ENCODE measurements around the gene NEO1.

NEO1 gene

DNA sequence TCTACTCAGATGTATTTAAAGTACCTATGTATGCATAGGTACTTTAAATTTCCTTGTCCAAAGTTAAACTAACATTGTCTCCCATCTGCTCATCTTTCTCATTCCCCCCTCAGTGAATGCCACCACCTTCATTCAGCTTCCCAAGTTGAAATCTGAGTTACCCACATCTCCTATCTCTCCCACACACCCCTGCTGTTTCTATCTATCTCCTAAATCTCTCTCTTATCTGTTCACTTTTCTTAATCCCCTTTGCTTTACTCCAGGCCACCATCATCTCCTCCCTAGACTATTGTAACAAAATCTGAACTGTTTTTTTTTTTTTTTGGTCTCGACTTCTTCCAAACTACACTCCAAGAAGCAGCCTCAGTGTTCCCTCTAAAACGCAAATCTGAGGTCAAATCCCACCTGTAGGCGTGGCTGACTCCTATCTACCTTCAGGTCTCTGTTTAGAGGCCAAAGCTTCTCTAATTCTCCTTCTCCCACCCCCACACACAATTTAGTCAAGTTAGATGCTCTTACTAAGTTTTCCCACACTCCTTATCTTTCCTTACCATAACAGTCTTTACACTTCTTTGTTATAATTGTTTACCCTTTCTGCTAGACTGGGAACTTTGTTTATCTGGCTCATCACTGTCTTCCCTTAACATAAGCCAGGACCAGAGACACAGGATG, 3.5 kb upstream of the NEO1 start:
- no peak overlapping the region for H2AK5ac ChIP-seq (ENCODE audit: low read length)
- H2AFZ ChIP-seq (ENCODE audit: insufficient read depth, low read length, poor library complexity), result no peak overlapping the region
- no peak overlapping the region for H3K23ac ChIP-seq (ENCODE audit: low read length)
- H3K18ac ChIP-seq (ENCODE audit: low read length), result no peak overlapping the region
- no peak overlapping the region for H2BK12ac ChIP-seq (ENCODE audit: low read length)
- H3K4me1 ChIP-seq (ENCODE audit: control insufficient read depth in 1 of 2, insufficient read depth in 2 of 2, low read length in 2 of 2), result peaks cover 0 to 3% of the 10 kb centered on the region in 2 experiments
- H3K4me3 ChIP-seq (ENCODE audit: low read depth, low read length), result no peak overlapping the region
- no peaks in the 10 kb centered on the region for H3K36me3 ChIP-seq (ENCODE audit: control insufficient read depth in 1 of 2, insufficient read depth in 2 of 2, low read length in 2 of 2)
- no CpG with 5 or more reads among the region's 3 CpGs for WGBS (ENCODE audit: extremely low coverage, insufficient coverage, insufficient read length)
- H3K79me1 ChIP-seq (ENCODE audit: low read length), result peaks cover 8% of the 10 kb centered on the region
- no peaks in the 10 kb centered on the region for H3K27me3 ChIP-seq (ENCODE audit: insufficient read depth, low read length)
- no peak for DNase-seq
- no peak overlapping the region for H2BK5ac ChIP-seq (ENCODE audit: low read depth, low read length, poor library complexity)
- no peak overlapping the region for H3K27ac ChIP-seq (ENCODE audit: low read depth, low read length)
- H3K4ac ChIP-seq (ENCODE audit: low read depth, low read length), result no peak overlapping the region
- H4K8ac ChIP-seq (ENCODE audit: low read depth, low read length), result no peak overlapping the region
- H3K14ac ChIP-seq (ENCODE audit: low read length), result no peak overlapping the region
- H3K79me2 ChIP-seq (ENCODE audit: control insufficient read depth, insufficient read depth, low read length, poor library complexity), result peaks cover 2% of the 10 kb centered on the region
- no peak overlapping the region for H4K12ac ChIP-seq (ENCODE audit: low read depth, low read length)
- H3K4me2 ChIP-seq (ENCODE audit: low read length), result no peak overlapping the region
- H2BK120ac ChIP-seq (ENCODE audit: insufficient read depth, low read length, poor library complexity), result no peak overlapping the region
- H3K9ac ChIP-seq (ENCODE audit: low read length), result no peak overlapping the region
- H3K9me3 ChIP-seq (ENCODE audit: insufficient read depth, low read depth, low read length), result no peaks in the 10 kb centered on the region
- no peak overlapping the region for H4K91ac ChIP-seq (ENCODE audit: low read depth, low read length)

DNA sequence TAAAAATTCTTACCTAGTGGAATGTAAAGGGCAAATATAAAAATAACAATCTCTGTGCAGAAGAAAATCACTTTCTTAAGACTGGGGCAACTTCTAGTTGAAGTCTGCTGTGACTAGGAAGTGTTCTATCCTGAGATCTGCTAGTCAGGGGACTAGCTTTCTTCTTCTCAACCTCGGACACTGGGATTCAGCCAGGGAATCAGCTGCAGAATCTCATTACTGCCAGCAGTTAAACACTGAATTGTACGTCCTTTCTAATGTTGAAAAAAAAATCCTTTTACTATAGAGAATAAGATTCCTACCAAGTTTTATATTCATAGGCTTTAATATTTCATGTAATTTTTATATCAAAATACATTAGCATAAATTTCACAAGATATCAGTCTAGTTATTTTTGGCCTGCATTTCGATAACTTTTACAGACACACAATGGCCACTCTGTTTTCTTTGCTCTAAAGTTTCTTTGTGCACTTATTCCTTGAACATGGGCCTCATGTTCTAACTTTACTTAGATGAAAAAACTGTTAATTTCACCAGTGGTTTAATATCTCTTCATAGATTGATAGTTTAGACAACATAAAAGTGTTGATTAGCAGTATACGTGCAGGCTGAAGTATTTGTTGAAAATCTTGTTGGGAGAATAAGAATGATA, 2.6 kb upstream of the NEO1 start:
- no peak overlapping the region for H3K4me2 ChIP-seq (ENCODE audit: low read length)
- H3K18ac ChIP-seq (ENCODE audit: low read length), result no peak overlapping the region
- H3K9me3 ChIP-seq (ENCODE audit: insufficient read depth, low read depth, low read length), result no peaks in the 10 kb centered on the region
- H3K27ac ChIP-seq (ENCODE audit: low read depth, low read length), result no peak overlapping the region
- no peak overlapping the region for H2AFZ ChIP-seq (ENCODE audit: insufficient read depth, low read length, poor library complexity)
- H3K4ac ChIP-seq (ENCODE audit: low read depth, low read length), result no peak overlapping the region
- no peak overlapping the region for H3K4me3 ChIP-seq (ENCODE audit: low read depth, low read length)
- no peak overlapping the region for H4K12ac ChIP-seq (ENCODE audit: low read depth, low read length)
- H3K36me3 ChIP-seq (ENCODE audit: control insufficient read depth in 1 of 2, insufficient read depth in 2 of 2, low read length in 2 of 2), result no peaks in the 10 kb centered on the region
- H3K9ac ChIP-seq (ENCODE audit: low read length), result no peak overlapping the region
- H3K79me1 ChIP-seq (ENCODE audit: low read length), result peaks cover 8% of the 10 kb centered on the region
- no peak overlapping the region for H2BK5ac ChIP-seq (ENCODE audit: low read depth, low read length, poor library complexity)
- H3K14ac ChIP-seq (ENCODE audit: low read length), result no peak overlapping the region
- DNase-seq, result no peak
- H2AK5ac ChIP-seq (ENCODE audit: low read length), result no peak overlapping the region
- no peak overlapping the region for H2BK12ac ChIP-seq (ENCODE audit: low read length)
- H4K91ac ChIP-seq (ENCODE audit: low read depth, low read length), result no peak overlapping the region
- H4K8ac ChIP-seq (ENCODE audit: low read depth, low read length), result no peak overlapping the region
- no CpG with 5 or more reads among the region's 4 CpGs for WGBS (ENCODE audit: extremely low coverage, insufficient coverage, insufficient read length)
- H2BK120ac ChIP-seq (ENCODE audit: insufficient read depth, low read length, poor library complexity), result no peak overlapping the region
- H3K27me3 ChIP-seq (ENCODE audit: insufficient read depth, low read length), result no peaks in the 10 kb centered on the region
- peaks cover 0 to 3% of the 10 kb centered on the region in 2 experiments for H3K4me1 ChIP-seq (ENCODE audit: control insufficient read depth in 1 of 2, insufficient read depth in 2 of 2, low read length in 2 of 2)
- H3K79me2 ChIP-seq (ENCODE audit: control insufficient read depth, insufficient read depth, low read length, poor library complexity), result peaks cover 2% of the 10 kb centered on the region
- H3K23ac ChIP-seq (ENCODE audit: low read length), result no peak overlapping the region

DNA sequence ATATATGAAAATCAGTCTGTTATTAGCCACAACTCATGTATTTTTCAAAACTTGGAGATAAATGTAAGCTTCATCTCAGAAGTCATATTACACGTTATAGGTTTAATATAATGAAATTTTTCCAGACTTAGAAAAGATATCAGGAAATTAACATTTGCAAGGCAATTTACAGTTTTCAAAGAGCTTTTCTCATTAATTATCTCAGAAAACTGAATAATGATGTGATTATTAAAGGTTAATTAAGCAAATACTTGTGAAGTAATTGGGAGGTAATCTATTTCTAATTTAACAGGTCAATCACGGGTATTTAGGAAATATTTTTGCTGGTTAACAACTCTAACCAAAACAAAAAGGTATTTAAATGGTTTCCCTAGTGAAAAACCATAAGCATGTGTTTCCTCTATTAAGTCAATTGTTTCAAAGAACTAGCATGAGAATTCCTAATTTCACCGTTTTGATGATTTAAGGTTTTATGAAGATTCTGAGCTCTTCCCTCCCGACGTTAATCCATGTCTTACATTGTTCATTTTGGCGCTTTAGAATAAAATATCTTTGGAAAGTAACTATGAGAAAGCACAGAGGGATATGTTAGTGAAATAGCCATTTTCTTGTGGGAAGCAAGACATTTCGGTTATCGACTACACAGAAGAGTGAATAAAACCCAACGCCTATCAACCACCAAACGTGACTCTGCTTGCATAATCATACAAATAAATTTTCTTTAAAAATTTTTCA, 1.5 kb upstream of the NEO1 start:
- Histone ChIP-seq H4K8ac (ENCODE audit: low read depth, low read length) (no peak overlapping the region), H3K4me3 (ENCODE audit: low read depth, low read length) (no peak overlapping the region), H3K27me3 (ENCODE audit: insufficient read depth, low read length) (no peaks in the 10 kb centered on the region), H2BK5ac (ENCODE audit: low read depth, low read length, poor library complexity) (no peak overlapping the region), H3K18ac (ENCODE audit: low read length) (no peak overlapping the region), H3K36me3 (ENCODE audit: control insufficient read depth in 1 of 2, insufficient read depth in 2 of 2, low read length in 2 of 2) (no peaks in the 10 kb centered on the region), H3K9me3 (ENCODE audit: insufficient read depth, low read depth, low read length) (no peaks in the 10 kb centered on the region), H2AFZ (ENCODE audit: insufficient read depth, low read length, poor library complexity) (no peak overlapping the region), H2BK120ac (ENCODE audit: insufficient read depth, low read length, poor library complexity) (no peak overlapping the region), H3K23ac (ENCODE audit: low read length) (no peak overlapping the region), H4K12ac (ENCODE audit: low read depth, low read length) (no peak overlapping the region), H3K27ac (ENCODE audit: low read depth, low read length) (no peak overlapping the region), H3K9ac (ENCODE audit: low read length) (no peak overlapping the region), H3K14ac (ENCODE audit: low read length) (no peak overlapping the region), H2BK12ac (ENCODE audit: low read length) (no peak overlapping the region), H4K91ac (ENCODE audit: low read depth, low read length) (no peak overlapping the region), H3K4me2 (ENCODE audit: low read length) (peak overlapping the region; percentile 66), H3K4ac (ENCODE audit: low read depth, low read length) (no peak overlapping the region), H2AK5ac (ENCODE audit: low read length) (no peak overlapping the region), H3K4me1 (ENCODE audit: control insufficient read depth in 1 of 2, insufficient read depth in 2 of 2, low read length in 2 of 2) (peaks cover 0 to 3% of the 10 kb centered on the region in 2 experiments), H3K79me2 (ENCODE audit: control insufficient read depth, insufficient read depth, low read length, poor library complexity) (peaks cover 2% of the 10 kb centered on the region), H3K79me1 (ENCODE audit: low read length) (peaks cover 8% of the 10 kb centered on the region)
- DNase-seq, result no peak
- whole genome bisulfite sequencing (ENCODE audit: extremely low coverage, insufficient coverage, insufficient read length), result no CpG with 5 or more reads among the region's 10 CpGs

DNA sequence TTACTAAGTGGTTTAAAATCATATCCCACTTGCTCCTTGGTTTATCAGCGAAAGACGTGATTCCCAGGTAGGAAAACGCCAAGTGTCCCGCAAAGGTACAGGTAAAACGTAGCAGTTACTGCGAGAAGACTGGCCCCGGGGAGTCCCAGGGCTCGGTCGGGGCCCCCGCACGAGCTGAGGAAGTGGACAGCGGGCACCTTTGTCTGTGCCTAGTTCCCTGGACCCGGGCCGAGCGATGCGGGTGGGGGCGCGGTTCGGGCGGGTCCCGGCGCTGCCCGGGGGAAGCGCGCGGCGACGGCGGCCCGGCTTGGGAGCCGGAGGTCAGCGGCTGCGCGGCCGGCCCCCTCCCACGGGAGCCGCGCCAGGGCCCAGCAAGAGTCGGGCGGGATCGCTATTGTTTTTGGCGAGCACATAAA, 864 bp upstream of the NEO1 start:
- H3K23ac ChIP-seq (ENCODE audit: low read length), result no peak overlapping the region
- no peaks in the 10 kb centered on the region for H3K27me3 ChIP-seq (ENCODE audit: insufficient read depth, low read length)
- H4K12ac ChIP-seq (ENCODE audit: low read depth, low read length), result peak overlapping the region; percentile 63
- H3K36me3 ChIP-seq (ENCODE audit: control insufficient read depth in 1 of 2, insufficient read depth in 2 of 2, low read length in 2 of 2), result no peaks in the 10 kb centered on the region
- H3K4ac ChIP-seq (ENCODE audit: low read depth, low read length), result no peak overlapping the region
- H3K9me3 ChIP-seq (ENCODE audit: insufficient read depth, low read depth, low read length), result no peaks in the 10 kb centered on the region
- peak overlapping the region; percentile 79 for H4K91ac ChIP-seq (ENCODE audit: low read depth, low read length)
- peak overlapping the region; percentile 68 for H2BK5ac ChIP-seq (ENCODE audit: low read depth, low read length, poor library complexity)
- H3K4me2 ChIP-seq (ENCODE audit: low read length), result peak overlapping the region; percentile 66
- H2AFZ ChIP-seq (ENCODE audit: insufficient read depth, low read length, poor library complexity), result peak overlapping the region; percentile 92
- H3K79me2 ChIP-seq (ENCODE audit: control insufficient read depth, insufficient read depth, low read length, poor library complexity), result peaks cover 2% of the 10 kb centered on the region
- peak overlapping the region; percentile 84 for H3K27ac ChIP-seq (ENCODE audit: low read depth, low read length)
- peak; percentile 27 to 51 for DNase-seq
- peak overlapping the region; percentile 41 for H3K9ac ChIP-seq (ENCODE audit: low read length)
- no peak overlapping the region for H2BK12ac ChIP-seq (ENCODE audit: low read length)
- peak overlapping the region; percentile 93 for H3K14ac ChIP-seq (ENCODE audit: low read length)
- peaks cover 0 to 3% of the 10 kb centered on the region in 2 experiments for H3K4me1 ChIP-seq (ENCODE audit: control insufficient read depth in 1 of 2, insufficient read depth in 2 of 2, low read length in 2 of 2)
- H4K8ac ChIP-seq (ENCODE audit: low read depth, low read length), result peak overlapping the region; percentile 86
- peak overlapping the region; percentile 76 for H3K18ac ChIP-seq (ENCODE audit: low read length)
- peak overlapping the region; percentile 95 for H3K4me3 ChIP-seq (ENCODE audit: low read depth, low read length)
- peak overlapping the region; percentile 52 for H2BK120ac ChIP-seq (ENCODE audit: insufficient read depth, low read length, poor library complexity)
- peaks cover 8% of the 10 kb centered on the region for H3K79me1 ChIP-seq (ENCODE audit: low read length)
- H2AK5ac ChIP-seq (ENCODE audit: low read length), result no peak overlapping the region
- no CpG with 5 or more reads among the region's 42 CpGs for WGBS (ENCODE audit: extremely low coverage, insufficient coverage, insufficient read length)
